Stimulated activated CD8-positive, alpha-beta memory T cell treated with anti-CD3 and anti-CD28 coated beads, Interleukin-15, amount 100 ng/mL, for 4 hours (primary cell): ENCODE data around the gene TTC19.

Experiments used
- DNase-seq, 2 donors: peaks; one replicate each; pipeline ENCODE4 v3.0.0-alpha.2; 2020; ENCODE audit warnings: low read depth in 2 of 2

Gene TTC19, protein sequence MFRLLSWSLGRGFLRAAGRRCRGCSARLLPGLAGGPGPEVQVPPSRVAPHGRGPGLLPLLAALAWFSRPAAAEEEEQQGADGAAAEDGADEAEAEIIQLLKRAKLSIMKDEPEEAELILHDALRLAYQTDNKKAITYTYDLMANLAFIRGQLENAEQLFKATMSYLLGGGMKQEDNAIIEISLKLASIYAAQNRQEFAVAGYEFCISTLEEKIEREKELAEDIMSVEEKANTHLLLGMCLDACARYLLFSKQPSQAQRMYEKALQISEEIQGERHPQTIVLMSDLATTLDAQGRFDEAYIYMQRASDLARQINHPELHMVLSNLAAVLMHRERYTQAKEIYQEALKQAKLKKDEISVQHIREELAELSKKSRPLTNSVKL

DNA sequence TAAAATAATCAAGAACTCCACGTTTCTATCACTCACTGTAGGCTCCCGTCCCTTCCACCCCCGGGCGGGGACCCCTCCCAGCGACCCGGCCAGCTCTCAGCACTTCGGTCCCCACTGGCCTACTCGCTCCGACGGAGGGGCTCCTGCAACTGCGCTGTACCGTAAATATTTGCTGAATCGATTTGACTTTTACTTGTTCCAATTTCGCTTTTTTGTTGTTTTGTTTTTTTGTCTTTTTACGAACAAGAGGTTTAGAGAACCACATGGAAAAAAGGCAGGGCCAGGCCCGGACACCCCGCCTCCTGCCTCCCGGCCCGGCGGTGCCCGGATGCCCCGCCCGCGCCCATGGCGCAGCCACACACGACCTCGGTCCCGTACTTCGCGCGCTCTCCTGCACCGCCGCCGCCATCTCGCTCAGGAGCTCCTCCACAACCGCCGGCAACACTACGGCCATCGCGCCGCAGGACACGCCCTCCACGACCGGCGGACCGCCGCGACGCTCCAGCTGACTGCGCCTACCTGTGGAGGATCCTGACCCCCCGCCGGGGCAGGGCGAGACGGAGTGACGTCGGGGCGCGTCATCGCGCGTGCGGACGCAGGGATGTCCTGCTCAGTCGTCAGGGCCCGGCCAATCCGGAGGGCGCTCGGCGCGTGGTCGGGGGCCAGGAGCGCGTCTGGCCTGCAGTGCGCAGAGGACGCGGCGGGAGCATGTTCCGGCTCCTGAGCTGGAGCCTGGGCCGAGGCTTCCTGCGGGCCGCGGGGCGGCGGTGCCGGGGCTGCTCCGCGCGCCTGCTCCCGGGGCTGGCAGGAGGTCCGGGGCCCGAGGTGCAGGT lies at the start of gene TTC19, which contains the start of gene ZSWIM7:
TTC19 (plus strand) TSS at position 684 of the 833 bp plus-strand sequence; CDS start at position 709, 25 bp downstream.
ZSWIM7 (minus strand) TSS at position 564 of the 833 bp plus-strand sequence; CDS start at position 454, 110 bp downstream.
- DNase-seq, result peak; percentile 83 to 88

DNA sequence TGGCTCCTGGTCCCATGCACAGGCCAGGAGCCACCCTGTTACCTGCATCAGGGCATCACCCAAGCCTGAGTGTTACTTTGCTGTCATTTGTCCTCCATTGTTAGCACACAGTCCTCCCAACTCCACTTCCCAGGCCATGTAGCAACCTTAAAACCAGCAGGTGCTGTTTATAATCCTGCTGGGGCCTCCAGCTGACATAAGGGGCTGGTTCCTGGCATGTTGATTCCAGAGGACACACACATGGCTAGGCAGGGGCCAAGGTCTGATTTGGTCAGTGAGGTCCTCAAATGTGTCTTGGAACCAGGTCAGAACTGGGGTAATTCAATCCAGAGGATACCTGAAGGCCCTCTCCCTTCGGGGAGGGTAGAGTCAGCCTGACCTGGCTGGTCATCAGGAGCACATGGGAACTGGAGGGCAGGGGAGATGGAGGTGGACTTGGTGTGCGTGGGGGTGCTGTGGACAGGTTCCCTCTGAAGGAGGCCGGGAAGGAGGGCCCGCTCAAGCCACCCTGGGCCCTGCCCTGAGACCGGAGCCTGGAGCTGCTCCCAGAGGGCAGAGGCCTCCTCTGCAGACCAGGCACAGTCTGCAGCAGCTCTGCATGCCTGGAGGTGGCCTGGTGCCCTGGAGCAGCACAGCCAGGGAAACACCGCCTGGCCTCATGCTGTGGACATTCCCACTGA lies 48.1 kb upstream of the TTC19 start:
- DNase-seq, result no peak

DNA sequence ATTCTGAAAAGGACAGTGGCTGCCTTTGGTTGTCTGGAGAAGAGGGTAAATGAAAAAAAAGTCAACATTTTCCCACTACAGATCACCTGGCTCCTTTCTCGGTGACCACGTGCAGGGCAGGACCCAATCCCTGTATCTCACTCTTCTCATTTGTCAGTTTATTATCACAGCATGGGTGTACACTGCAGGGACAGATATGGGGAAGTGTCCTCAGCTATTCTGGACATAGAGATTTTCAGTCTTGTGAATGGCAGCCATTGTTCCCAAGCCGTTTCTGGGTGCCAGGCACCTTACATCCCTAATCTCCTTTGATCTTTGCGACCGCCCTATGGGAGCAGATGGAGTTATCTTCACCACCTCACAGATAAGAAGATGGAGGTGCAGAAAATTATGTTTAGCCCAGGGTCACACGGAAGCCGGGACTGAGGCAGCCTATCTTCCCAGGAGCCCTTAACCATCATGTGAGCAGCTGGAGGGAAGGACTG lies 47.5 kb upstream of the TTC19 start:
- no peak for DNase-seq

DNA sequence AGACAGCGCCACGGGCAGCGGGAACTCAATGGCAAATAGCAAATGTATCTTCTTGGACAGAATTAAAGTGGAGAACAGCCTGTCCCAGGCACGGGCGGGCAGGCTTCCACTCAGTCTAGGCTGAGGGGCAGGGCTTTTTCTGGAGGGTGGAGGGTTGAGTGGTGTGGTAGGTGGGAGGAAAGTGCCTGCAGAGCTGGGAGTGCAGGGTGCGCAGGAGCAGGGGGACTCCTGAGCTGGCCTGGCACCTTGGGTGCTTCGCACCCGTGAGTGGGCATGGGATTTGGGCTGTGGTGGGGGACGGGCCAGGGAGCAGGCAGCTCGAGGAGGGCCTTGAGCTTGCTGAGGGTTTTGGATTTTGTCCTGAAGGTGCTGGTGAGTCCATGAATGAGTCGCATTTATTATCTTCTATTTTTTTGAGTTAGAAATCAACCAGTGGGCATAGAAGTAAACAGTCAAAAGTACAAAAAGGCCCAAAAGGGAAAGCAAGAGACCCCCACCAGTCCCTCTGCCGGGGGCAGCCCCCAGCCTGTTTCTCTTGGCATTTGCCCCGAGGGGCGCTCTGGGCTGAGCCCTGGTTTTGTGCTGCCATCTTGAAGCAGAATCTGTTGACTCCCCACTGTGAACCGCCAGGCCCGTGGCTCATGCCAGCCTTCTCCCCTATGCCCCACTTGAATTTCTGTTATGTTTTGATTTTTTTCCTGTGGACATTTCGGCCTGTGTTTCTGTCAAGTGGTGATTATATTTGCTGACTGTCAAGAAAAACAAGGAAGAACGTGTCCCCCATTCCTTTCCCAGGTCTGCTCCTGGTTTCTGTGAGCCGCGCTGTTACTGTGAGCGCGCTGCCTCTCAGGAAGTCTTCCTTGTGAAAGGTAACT lies 46.5 kb upstream of the TTC19 start:
- DNase-seq, result no peak

DNA sequence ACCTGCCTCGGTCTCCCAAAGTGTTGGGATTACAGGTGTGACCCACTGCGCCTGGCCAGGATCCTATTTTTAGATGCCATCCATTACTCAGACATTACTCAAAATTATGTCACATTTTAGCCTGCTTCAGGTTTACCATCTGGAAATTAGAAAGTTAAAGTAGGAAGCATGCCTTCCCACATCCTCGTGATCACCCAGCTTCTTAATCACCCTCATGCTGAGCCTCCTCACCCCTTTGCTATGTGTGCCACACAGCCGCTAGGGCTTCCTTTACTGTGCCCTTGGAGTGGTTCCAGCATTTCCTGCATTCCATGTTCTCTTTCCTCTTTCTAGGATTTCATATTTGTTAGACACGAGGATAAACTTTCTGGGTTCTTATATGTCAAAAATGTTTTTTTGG lies 45.4 kb upstream of the TTC19 start:
- no peak for DNase-seq

DNA sequence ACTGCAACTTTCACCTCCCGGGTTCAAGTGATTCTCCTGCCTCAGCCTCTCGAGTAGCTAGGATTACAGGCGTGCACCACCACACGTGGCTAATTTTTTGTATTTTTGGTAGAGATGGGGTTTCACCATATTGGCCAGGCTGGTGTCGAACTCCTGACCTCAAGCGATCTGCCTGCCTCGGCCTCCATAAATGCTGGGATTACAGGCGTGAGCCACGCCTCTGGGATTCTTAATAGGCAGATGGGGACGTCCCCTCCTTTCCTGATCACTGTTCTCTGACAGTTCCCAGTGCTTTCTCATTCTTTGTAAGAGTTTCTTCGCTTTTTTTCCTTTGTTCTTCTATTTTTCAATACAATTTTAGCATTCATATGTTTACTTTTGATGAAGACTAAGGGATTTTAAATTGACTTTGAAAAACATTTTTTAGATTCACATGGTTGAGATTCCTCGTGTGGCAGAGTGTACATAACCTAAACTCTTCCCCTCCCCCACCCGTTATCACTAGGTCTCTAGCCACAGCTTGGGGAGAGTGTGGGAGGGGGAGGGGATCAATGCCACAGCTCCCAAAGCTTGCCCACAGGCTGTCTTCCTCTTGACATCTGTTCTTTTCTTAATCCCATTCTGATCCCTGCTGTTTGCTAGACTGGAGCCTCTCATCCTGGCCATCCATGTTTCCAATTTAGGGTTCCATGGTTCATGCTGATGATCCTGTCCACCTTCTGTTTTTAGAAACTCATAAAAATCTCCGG lies 43.7 kb upstream of the TTC19 start:
- no peak for DNase-seq

DNA sequence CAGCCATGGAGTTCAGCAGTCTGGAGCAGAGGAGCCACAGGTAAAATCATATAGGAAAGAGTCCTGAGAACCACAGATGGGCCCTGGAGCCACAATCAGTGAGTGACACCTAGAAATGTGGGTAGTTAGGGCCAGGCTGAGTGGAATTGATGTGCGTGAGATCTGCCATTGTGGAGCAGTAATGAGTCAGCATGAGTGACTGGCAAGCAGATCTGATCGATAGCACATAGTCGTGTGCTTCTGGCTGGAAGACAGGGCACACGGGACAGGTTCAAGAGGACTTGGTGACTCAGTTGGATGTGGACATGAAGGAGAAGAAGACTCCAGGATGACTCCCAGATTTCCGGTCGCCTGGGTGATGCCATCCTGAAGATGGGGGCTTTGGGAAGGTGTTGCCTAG lies 42.4 kb upstream of the TTC19 start:
- DNase-seq, result peak in 1 of 2 donors; percentile 18

DNA sequence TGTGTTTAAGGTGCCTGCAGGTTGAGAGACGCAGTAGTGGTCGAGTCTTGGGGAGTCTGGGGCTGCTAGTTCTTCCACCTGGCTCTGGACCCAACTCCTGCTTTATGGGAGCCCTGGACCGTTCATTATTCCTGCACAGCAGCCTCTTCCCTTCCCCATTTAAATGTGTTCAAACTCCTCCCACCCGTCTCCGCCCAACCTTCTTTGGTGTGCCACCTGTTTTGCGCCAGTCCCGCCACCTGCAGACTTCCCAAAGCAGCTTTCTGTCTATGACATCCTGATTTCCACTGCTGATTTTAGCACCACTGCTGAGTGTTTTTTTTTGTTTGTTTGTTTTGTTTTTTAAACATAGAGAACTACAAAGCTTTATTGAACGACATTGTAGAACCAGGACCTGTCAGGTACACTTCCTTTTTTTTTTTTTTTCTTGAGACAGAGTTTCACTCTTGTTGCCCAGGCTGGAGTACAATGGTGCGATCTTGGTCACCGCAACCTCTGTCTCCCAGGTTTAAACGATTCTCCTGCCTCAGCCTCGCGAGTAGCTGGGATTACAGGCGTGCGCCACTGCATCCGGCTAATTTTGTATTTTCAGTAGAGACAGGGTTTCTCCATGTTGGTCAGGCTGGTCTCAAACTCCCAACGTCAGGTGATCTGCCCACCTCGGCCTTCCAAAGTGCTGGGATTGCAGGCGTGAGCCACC lies 41.9 kb upstream of the TTC19 start:
- no peak for DNase-seq

DNA sequence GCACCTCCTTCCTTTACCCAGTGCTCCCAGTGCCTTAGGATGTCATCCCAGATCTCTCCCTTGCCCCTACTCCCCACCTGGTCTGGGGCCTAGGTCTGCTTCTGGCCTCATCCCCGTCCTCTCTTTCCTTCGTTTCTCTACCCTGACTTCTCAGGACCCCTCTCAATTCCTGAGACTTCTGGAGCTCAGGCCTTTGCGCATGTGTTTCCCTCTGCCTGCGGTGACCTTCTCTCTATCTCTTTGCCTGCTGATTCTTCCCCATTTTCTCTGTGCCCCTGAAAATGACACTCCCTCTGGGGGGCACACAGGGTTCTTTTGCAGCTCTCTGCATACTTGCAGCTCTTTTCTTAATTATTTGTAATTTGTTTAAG lies 41.2 kb upstream of the TTC19 start:
- DNase-seq, result no peak

DNA sequence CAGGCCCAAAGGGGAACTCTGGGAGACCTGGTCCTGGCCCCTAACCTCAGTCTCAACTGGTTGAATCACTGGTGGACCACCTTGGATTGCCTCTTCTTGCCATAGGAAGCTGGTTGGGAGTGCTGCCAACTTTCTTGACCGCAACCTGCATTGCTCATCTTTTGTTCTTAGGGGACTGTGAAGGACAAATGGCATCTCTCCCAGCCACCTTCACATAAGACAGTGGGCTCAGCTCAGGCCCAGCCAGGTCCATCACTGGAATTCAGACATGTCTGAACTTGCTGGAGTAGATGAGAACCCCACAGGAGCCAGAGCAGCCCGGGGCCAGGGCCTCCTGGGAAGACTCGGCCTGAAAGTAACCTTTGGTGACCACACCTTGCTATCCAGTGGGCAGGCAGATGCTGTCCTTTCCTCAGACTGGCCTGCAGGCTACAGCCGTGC lies 35.9 kb upstream of the TTC19 start:
- no peak for DNase-seq

DNA sequence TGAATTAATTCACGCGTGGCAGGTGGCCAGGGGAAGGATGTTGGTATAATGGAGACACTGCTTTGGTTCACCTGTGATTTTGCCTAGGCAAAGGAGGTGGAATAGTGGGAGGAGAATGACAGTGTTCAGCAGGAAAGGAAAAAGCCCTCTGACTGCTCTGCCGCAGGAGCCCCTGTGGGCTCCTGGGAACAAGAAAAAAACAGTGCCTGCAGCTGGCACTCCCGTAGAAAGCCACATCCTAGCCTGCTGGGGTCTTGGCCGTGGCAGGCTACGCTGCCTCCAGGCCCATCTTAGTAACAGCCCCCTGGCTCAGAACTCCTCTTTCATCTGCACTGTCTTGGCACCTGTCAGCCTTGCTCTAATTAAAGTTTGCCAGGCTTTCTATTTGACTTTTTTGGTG lies 34.1 kb upstream of the TTC19 start:
- no peak for DNase-seq

DNA sequence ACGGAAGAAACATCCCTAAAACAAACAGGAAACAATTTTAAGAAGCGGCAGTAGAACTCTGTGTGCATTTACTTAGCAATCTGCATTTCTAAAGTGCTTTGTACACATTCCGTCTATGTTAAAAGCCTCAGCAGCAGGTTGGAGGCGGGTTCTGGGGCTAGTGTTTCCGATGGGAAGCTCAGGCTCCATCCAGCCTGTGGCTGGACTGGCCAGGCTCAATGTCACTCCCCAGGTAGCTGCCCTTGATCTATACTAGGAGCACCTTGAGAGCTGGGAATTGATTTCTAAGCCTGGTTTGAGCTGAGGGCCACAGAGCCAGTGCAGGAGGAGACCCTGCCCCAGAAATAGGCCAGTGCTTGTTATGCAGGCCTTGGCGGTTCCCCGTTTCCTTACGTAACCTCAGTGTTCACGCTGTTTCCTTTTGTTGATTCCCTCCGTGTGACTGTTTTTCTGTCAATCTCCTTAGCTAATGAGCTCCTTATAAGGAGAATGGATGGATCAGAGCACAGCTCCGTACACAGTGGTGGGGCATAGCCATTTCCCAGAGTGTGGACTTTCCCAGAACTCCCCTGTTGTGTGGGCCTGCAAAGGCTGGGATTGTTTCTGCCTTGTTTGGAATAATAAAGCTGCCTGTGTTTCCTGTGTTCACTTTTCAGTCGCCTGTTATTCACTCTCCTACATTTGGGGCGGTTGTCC lies 33.3 kb upstream of the TTC19 start:
- DNase-seq, result no peak

DNA sequence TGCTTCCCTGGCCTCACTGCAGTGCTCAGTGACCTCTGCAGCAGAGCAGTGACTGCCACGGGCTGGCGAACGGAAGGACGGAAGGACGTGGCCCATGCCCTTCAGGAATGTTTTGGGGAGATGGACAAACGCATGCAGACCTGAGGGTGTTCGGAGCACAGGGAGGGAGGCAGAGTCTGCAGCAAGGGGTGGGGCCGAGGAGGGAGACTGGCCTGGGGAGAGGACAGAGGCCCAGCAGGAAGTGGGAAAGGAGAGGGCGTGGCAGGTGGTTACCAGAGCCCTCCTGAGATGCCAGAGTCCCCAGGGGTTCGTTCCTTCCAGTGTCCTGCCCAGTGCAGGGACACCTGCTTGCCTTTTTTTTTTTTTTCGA lies 32.8 kb upstream of the TTC19 start:
- DNase-seq, result no peak

DNA sequence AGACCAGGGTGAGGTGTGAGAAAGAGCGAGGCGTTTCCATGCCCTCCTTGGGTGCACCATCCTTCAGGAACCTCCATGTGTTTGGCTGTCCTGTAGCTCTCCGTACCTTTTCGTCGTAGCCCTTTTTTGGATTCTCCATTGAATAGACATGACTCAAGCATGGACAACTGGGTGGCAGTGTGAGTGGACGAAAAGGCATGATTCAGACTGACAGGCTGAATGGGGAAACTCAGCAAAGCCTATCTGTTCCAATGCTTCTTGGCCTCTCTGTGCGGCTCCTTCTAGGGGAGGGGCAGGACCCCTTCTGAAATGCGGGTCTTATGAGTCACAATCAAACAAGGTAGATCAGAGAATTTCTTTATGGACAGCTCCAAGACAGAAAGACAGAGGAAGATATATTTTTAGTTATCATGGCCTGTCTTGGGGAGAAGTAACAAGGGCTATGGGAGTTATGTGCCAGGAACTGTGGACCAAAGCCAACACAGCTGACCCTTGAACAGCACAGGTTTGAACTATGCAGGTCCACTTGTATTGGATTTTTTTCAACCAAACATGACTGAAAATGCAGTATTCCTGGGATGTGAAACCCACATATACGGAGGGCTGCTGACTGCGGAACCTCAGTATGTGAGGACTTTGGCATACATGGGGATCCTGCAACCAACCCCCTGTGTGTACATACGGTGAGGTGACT lies 31.8 kb upstream of the TTC19 start:
- no peak for DNase-seq

DNA sequence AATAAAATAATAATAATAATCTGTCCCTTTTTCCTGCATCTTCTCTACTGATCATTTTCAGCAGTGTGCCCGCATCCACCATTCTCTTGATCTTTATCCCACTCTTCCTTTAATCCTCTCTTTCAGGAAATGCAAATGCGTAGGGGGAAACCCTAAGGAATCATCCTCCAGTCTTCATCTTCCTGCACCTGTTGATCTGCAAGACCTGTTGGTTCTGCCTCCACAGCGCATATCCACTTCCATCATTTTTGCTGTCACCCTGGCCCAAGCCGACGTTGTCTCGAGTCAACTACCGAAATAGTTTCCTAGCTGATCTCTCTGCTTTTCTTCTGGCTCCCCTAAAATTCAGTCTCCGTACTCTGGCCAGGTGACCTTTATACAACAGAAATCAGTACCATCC lies 30.2 kb upstream of the TTC19 start:
- no peak for DNase-seq

DNA sequence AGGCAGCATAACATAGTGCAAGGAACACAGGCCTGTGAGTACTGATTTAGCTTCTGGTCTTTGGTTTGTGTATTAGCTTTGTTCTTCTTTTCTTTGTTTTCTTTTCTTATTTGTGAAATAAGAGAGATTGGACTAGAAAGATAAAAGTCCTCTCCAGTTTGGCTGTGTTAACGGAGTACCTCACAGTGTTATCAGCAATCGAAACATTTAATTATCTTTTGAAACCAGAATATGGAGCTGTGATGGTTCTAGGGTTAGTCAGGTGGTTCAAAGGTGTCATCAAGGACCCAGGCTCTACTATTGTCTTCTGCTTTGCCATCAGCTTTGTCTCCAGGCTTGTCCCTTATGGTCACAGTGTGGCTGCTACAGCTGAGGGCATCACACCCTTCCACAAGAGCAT lies 29.1 kb upstream of the TTC19 start:
- DNase-seq, result no peak

DNA sequence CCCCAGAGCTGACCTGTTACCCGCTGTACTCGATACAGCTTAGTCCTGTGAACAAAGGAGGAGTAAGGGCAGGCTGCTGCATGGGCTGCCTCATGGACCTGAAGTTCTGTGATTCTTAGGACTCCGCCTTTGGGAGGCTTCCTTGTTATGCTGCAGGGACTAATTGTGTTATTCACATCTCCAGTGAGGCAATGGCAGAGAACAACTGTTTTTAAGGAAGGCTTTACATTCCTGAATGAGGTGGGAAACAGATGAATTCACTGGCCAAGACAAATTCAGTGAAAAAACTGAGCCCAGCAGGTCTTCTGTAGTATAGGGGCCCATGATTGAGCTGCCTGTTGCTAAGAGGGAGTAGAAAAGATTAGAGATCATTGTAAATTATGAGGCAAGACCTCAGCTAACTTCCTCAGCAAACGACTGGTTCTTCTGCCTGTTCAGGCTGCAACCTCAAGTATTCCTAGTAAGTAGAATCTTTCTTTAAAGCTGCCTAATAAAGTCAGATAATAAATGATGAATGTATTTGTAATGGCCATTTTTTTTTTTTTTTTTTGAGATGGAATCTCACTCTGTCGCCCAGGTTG lies 28.4 kb upstream of the TTC19 start:
- no peak for DNase-seq

DNA sequence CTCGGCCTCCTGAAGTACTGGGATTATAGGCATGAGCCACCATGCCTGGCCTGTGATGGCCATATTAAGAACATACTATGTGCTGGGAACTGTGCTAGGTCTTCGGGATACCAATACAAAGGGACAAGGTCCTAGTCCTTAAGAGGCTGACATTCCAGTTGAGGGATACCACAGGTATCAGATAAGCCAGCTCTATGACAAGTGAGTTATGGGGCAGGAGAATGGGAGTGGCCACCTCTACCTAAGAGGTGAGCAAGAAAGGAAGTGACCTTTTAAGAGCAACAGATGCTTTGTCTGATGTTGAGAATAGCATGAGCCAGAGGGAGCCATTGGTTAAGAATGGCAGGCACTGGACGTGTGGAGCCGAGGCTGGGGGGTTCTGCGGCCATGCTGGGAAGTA lies 27.7 kb upstream of the TTC19 start:
- no peak for DNase-seq
